Heart left ventricle (tissue), 16 donors: ENCODE data around the gene FBXO44. TPM values are rescaled to one million over a fixed set of nuclear protein-coding genes. Genes with fewer than 3 reads are reported as not detected.

Source experiments
- ATAC-seq, 4 donors: fragments of 200-7000 bp; cut with Tn5 transposase; one replicate each; pipeline ENCODE4 v1.9.1; 2020 to 2022; ENCODE audit warnings: moderate library complexity in 4 of 4, mild to moderate bottlenecking in 3 of 4, moderate number of reproducible peaks in 1 of 4
- DNase-seq, 5 donors: peaks; one replicate each; pipeline ENCODE4 v3.0.0-alpha.2; 2020
- H3K27ac ChIP-seq, 12 donors: fragments of 200-600 bp; sonication (generic) in 4 of 12; one replicate each; pipeline versions ENCODE4 v1.5.0 to v1.8.0; 2016 to 2022; ENCODE audit warnings: mild to moderate bottlenecking in 2 of 12
- H3K27me3 ChIP-seq, 9 donors: fragments of 200-600 bp; sonication (generic) in 2 of 9; one replicate each; pipeline versions ENCODE4 v1.5.1 to v1.8.0; 2016 to 2022; ENCODE audit warnings: mild to moderate bottlenecking in 3 of 9
- H3K36me3 ChIP-seq, 9 donors: fragments of 200-600 bp; sonication (generic) in 2 of 9; one replicate each; pipeline versions ENCODE4 v1.5.0 to v1.8.0; 2018 to 2022; ENCODE audit warnings: mild to moderate bottlenecking in 2 of 9
- H3K4me1 ChIP-seq, 12 donors: fragments of 200-600 bp; sonication (generic) in 4 of 12; one replicate each; pipeline versions ENCODE4 v1.5.0 to v1.8.0; 2016 to 2022; ENCODE audit warnings: mild to moderate bottlenecking in 3 of 12
- H3K4me3 ChIP-seq, 12 donors: fragments of 200-600 bp; sonication (generic) in 4 of 12; one replicate each; pipeline versions ENCODE4 v1.5.0 to v1.8.0; 2017 to 2022; ENCODE audit warnings: mild to moderate bottlenecking in 9 of 12, moderate library complexity in 4 of 12
- H3K9me3 ChIP-seq, 12 donors: fragments of 200-600 bp; sonication (generic) in 4 of 12; one replicate each; pipeline versions ENCODE4 v1.5.0 to v1.8.0; 2016 to 2022; ENCODE audit warnings: mild to moderate bottlenecking in 1 of 12
- CTCF ChIP-seq, 12 donors: fragments of 200-600 bp; sonication (generic) in 4 of 12; IDR thresholded peaks; one replicate each; pipeline versions ENCODE4 v1.5.0 to v1.8.0; 2018 to 2022; ENCODE audit warnings: antibody characterized with exemption in 12 of 12, mild to moderate bottlenecking in 5 of 12
- POLR2A ChIP-seq, 2 donors: fragments of 450-650 bp; IDR thresholded peaks; one replicate each; pipeline ENCODE4 v1.6.1; 2017; ENCODE audit warnings: antibody characterized with exemption in 2 of 2, mild to moderate bottlenecking in 2 of 2, moderate library complexity in 2 of 2
- WGBS, 4 donors: extraction: QIAGEN DNeasy Blood & Tissue Kit in 2 of 4; methylation state at CpG; one replicate each; pipeline versions ENCODE4 v1.1.5 to v1.1.7; 2013 to 2018; 5-methylcytosine and 5-hydroxymethylcytosine counted together
- intact Hi-C, 10 donors: fragments of 100-400 bp; cut with DNase I; formaldehyde crosslinking; loops; one replicate each; pipeline versions ENCODE4 v1.11.1 to v1.14.2; 2022
- polyA plus RNA-seq, 2 donors: library from polyadenylated mRNA; stranded (reverse); fragments of 200-250 nt; gene quantifications; one replicate each; pipeline ENCODE4 v1.2.3, GENCODE V29; 2013
- total RNA-seq, 9 donors: library from RNA; depleted of rRNA in 2 of 9; stranded (reverse); fragments of >200 nt in 2 of 9; fragmentation: NEBNext Ultra II Directional in 3 of 9; extraction: Animal tissue kit (Norgen Biotek cat#: 25700) in 3 of 9; gene quantifications; one replicate each; pipeline versions ENCODE4 v1.1.0 to v1.2.4, GENCODE V29; 2016 to 2023
- donor health status: ischemic (EF 13 %, LVEDD 7.1; RV severe dilation, severe dysfunction).
- donor health status: healthy with polysubstance abuse.
- donor health status: DM: no; HTN: yes; CAD: no.
- donor health status: DM: no; HTN: no; CAD: no.
- donor health status: ischemic (EF 25% LVEDD 6.9; RV normal size, moderate dysfunction).
- donor health status: ischemic (EF 25% LVEDD 5.7; RV mildly dilated, moderate dysfunction).
- donor health status: healthy.
- donor health status: DM: yes; HTN: yes; CAD: no.
- donor health status: ischemic (EF 35%, LVEDD 5.7; RV mildly dilated, moderate dysfunction).
- donor health status: nonischemic (EF 11% LVEDD 7.7; RV severe dilation, severe dysfunction).
- donor health status: DM: yes; HTN: yes; CAD: no.
- donor health status: PGD.
- donor health status: ischemic (EF 29% LVEDD 5.4; RV normal size, mild dysfunction).
- donor health status: nonischemic (EF 23%, LVEDD 6.1; RV moderate dilation, normal function).

The FBXO44 gene
- total and polyA plus RNA-seq, 11 donors: 9.8 to 19.1 (median 15.8) TPM

- Histone ChIP-seq H3K27ac (no peak overlapping the region), H3K9me3 (no peaks in the 10 kb centered on the region), H3K4me1 (peaks cover 0 to 31% (median 16%) of the 10 kb centered on the region in 12 donors), H3K36me3 (no peaks in the 10 kb centered on the region), H3K4me3 (no peak overlapping the region), H3K27me3 (peaks cover 0 to 49% (median 17%) of the 10 kb centered on the region in 9 donors)
- TF ChIP-seq POLR2A (IDR thresholded peaks at IDR 0.05) (no peak), CTCF (IDR thresholded peaks at IDR 0.05) (no peak)
- no peak for ATAC-seq
- intact Hi-C loops: loop anchor here in 5 of 10 donors (5.0 kb wide), 4 partner anchors 76 to 609 kb away; no protein-coding TSS in a partner anchor
- WGBS, 4 donors: 83 to 87% (median 87%) methylated on average over 9 of the region's 9 CpGs
- no peak for DNase-seq
Measured at GRCh38 chr1:11646317-11646716, 8.4 kb upstream of the FBXO44 start.

- Histone ChIP-seq H3K9me3 (no peaks in the 10 kb centered on the region), H3K27me3 (peaks cover 0 to 49% (median 17%) of the 10 kb centered on the region in 9 donors), H3K4me3 (no peak overlapping the region), H3K4me1 (peaks cover 0 to 31% (median 16%) of the 10 kb centered on the region in 12 donors), H3K27ac (no peak overlapping the region), H3K36me3 (no peaks in the 10 kb centered on the region)
- DNase-seq (no peak), ATAC-seq (no peak)
- WGBS, 4 donors: 79 to 92% (median 88%) methylated on average over 5 to 7 of the region's 7 CpGs
- intact Hi-C loops: loop anchor here in 5 of 10 donors (5.0 kb wide), 4 partner anchors 75 to 610 kb away; no protein-coding TSS in a partner anchor
- no peak for TF ChIP-seq CTCF (IDR thresholded peaks at IDR 0.05)
- no peak for TF ChIP-seq POLR2A (IDR thresholded peaks at IDR 0.05)
Measured at GRCh38 chr1:11647333-11647732, 7.3 kb upstream of the FBXO44 start.

GRCh38 chr1:11648039-11648438 is 6.6 kb upstream of the FBXO44 start:
- 42 to 68% (median 56%) methylated on average over 6 of the region's 6 CpGs for WGBS, 4 donors
- intact Hi-C loops: loop anchor here in 5 of 10 donors (5.0 kb wide), 4 partner anchors 74 to 611 kb away; no protein-coding TSS in a partner anchor
- Histone ChIP-seq H3K4me1 (peaks cover 0 to 31% (median 16%) of the 10 kb centered on the region in 12 donors), H3K9me3 (no peaks in the 10 kb centered on the region), H3K36me3 (no peaks in the 10 kb centered on the region), H3K4me3 (no peak overlapping the region), H3K27ac (no peak overlapping the region), H3K27me3 (peaks cover 0 to 44% (median 17%) of the 10 kb centered on the region in 9 donors)
- TF ChIP-seq CTCF (IDR thresholded peaks at IDR 0.05) (no peak), POLR2A (IDR thresholded peaks at IDR 0.05) (no peak)
- DNase-seq (peak in 1 of 5 donors; percentile 60), ATAC-seq (no peak)

GRCh38 chr1:11648732-11649158 is 5.9 kb upstream of the FBXO44 start:
- 8 to 18% (median 9%) methylated on average over 15 to 30 of the region's 30 CpGs for WGBS, 4 donors
- Histone ChIP-seq H3K27me3 (peaks cover 0 to 39% (median 17%) of the 10 kb centered on the region in 9 donors), H3K4me3 (no peak overlapping the region), H3K27ac (no peak overlapping the region), H3K9me3 (no peaks in the 10 kb centered on the region), H3K4me1 (peaks cover 0 to 31% (median 16%) of the 10 kb centered on the region in 12 donors), H3K36me3 (no peaks in the 10 kb centered on the region)
- TF ChIP-seq CTCF (IDR thresholded peaks at IDR 0.05) (no peak), POLR2A (IDR thresholded peaks at IDR 0.05) (no peak)
- peak in 3 of 4 donors; percentile 31 to 38 (median 32) for ATAC-seq
- no peak for DNase-seq
- intact Hi-C loops: loop anchor here in 5 of 10 donors (5.0 kb wide), 4 partner anchors 74 to 611 kb away; no protein-coding TSS in a partner anchor
